NCI-H187 (cell line): Measurements from ENCODE around the gene PLXNA4.
A peak's percentile ranks its signal among the peaks of the same experiment; 100 is the strongest.

Source experiments
- DNase-seq, 2 experiments: peaks; one replicate each; lab custom pipeline; 2025; lab: John Stamatoyannopoulos, UW

PLXNA4 gene

GRCh38 chr7:132592231-132592920, 16.1 kb upstream of the PLXNA4 start:
- DNase-seq = no peak

- no peak for DNase-seq
Observed at GRCh38 chr7:132590162-132590561, 13.9 kb upstream of the PLXNA4 start.

GRCh38 chr7:132588596-132588995, 12.3 kb upstream of the PLXNA4 start:
- no peak for DNase-seq

- no peak for DNase-seq
Observed at GRCh38 chr7:132584796-132585494, 8.7 kb upstream of the PLXNA4 start.

- no peak for DNase-seq
Observed at GRCh38 chr7:132581431-132581830, 5.2 kb upstream of the PLXNA4 start.

GRCh38 chr7:132580717-132581285, 4.5 kb upstream of the PLXNA4 start:
- peak; percentile 12 to 51 for DNase-seq

GRCh38 chr7:132580277-132580676, 4.0 kb upstream of the PLXNA4 start:
- no peak for DNase-seq

- no peak for DNase-seq
Observed at GRCh38 chr7:132579260-132579899, 3.1 kb upstream of the PLXNA4 start.

- DNase-seq = no peak
Observed at GRCh38 chr7:132578826-132579225, 2.6 kb upstream of the PLXNA4 start.

- no peak for DNase-seq
Observed at GRCh38 chr7:132578050-132578370, 1.7 kb upstream of the PLXNA4 start.

GRCh38 chr7:132577206-132578049, 1.2 kb upstream of the PLXNA4 start:
- peak; percentile 41 to 75 for DNase-seq

- no peak for DNase-seq
Observed at GRCh38 chr7:132576721-132577085, 433 bp upstream of the PLXNA4 start.

- peak in 1 of 2 experiments; percentile 30 for DNase-seq
Observed at GRCh38 chr7:132575419-132575981, 770 bp downstream of the PLXNA4 start.

- no peak for DNase-seq
Observed at GRCh38 chr7:132574223-132574622, 2.0 kb downstream of the PLXNA4 start.

- no peak for DNase-seq
Observed at GRCh38 chr7:132573251-132573955, 2.9 kb downstream of the PLXNA4 start.

- no peak for DNase-seq
Observed at GRCh38 chr7:132572526-132572925, 3.7 kb downstream of the PLXNA4 start.

- no peak for DNase-seq
Observed at GRCh38 chr7:132571970-132572369, 4.3 kb downstream of the PLXNA4 start.

GRCh38 chr7:132569884-132570614, 6.2 kb downstream of the PLXNA4 start:
- DNase-seq = no peak

GRCh38 chr7:132568962-132569361, 7.3 kb downstream of the PLXNA4 start:
- no peak for DNase-seq

- no peak for DNase-seq
Observed at GRCh38 chr7:132565885-132566284, 10.4 kb downstream of the PLXNA4 start.
